NCI-H1694 (cell line): ENCODE results near the gene DUS1L.

Source experiments
- DNase-seq: peaks from one replicate; lab custom pipeline; 2025; lab: John Stamatoyannopoulos, UW

Gene DUS1L

GRCh38 chr17:82100502-82101298 lies 35.1 kb upstream of the DUS1L start:
- no peak for DNase-seq

GRCh38 chr17:82098939-82099763 lies 33.5 kb upstream of the DUS1L start:
- no peak for DNase-seq

DNA sequence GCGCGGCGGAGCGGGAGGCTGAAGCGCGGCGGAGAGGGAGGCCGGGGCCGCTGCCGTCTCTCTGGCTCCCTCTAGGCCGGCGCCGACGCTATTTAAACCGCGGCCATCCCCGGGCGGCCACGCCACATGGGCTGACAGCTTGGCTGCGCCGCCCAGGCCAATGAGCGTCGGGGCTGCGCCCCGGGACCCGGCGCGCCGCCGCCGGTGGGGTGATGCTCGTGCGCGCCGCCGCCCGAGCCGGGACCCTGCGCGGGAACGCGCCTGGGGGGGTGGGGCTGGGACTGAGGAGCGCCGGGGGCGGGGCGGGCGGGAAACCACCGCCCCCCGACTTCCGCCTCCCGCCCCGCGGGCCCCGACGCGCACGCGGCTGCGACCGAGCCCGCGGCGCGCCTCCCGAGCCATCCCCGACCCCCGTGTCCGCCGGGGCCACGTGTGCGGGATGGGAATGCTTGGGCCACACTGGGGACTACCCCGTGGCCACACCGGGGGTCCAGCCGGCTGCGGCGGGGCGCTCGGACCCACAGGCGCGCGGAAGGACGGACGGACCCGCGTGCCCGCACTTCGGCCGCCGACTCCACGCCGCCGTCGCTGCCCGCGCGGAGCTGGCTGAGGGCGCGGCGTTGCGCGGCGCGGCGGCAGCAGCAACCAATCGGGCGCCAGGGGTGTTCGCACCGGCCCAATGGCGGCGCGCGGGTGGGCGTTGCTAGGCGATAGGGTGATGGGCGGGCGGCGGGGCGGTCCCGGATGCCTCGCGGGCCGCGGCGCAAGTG lies 32.8 kb upstream of the DUS1L start, which contains the start of gene FASN:
TSS of gene FASN (minus strand) at position 68 of the 770 bp plus-strand sequence. CDS start 1,791 bp downstream, outside the sequence.
- peak; percentile 92 for DNase-seq

- DNase-seq: no peak
Observed at GRCh38 chr17:82097919-82098168, 32.2 kb upstream of the DUS1L start.

DNA sequence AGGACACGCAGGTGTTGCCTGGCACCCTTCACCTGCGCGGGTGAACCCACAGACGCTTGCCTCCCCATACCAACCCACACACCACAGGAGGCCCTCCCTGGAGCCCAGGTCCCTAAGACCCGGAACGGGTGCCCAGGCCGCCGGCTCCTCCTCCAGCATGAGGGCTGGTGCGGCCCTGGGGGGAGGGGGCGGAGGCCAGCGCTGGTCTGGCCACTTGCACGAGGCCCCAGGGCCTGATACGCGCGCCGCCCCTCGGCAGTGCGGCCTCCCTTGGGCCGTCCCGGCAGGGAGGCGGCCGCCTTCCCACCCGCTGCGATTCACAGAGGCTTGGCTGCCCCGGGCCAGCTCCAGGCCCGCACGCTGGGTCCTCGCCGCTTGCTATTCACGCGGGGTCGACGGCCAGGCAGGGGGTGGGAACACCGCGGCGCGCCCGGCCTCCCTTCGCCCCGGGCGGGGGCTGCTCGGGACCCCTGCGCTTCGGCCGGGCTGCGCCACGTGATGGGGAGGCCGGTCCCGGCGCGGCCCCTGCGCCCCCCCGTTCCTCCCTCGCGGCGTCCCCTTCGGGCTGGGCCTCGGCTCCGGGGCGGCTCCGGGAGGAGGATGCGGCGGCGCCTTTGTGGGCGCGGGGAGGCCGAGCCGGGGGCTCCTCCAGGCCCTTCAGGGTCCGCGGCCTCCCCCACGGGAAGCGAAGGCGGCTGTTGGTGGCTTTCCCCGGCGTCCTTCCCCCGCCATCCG lies 31.7 kb upstream of the DUS1L start:
- DNase-seq: no peak

DNA sequence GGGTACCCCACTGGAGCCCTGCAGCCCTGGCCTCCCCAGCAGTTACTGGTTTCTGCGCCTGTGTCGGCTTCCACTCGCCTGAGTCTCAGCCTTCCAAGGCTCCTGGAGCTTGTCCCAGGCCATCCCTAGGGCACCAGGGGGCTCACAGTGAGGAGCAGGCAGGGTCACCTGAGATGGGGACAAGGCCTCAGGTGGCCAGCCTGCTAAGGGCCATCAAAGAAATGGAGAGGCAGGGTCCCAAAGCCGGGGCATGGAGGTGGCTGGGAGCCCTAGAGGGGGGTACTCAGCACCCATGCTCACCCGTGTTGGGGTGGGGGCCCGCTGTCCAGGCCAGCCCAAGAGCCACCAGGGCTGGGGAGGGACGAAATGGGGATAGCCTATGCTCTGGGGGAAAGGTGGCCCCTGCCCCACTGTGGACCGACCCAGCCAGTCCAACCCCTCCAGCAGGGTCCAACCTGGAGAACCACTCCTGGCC lies 31.1 kb upstream of the DUS1L start:
- no peak for DNase-seq

DNA sequence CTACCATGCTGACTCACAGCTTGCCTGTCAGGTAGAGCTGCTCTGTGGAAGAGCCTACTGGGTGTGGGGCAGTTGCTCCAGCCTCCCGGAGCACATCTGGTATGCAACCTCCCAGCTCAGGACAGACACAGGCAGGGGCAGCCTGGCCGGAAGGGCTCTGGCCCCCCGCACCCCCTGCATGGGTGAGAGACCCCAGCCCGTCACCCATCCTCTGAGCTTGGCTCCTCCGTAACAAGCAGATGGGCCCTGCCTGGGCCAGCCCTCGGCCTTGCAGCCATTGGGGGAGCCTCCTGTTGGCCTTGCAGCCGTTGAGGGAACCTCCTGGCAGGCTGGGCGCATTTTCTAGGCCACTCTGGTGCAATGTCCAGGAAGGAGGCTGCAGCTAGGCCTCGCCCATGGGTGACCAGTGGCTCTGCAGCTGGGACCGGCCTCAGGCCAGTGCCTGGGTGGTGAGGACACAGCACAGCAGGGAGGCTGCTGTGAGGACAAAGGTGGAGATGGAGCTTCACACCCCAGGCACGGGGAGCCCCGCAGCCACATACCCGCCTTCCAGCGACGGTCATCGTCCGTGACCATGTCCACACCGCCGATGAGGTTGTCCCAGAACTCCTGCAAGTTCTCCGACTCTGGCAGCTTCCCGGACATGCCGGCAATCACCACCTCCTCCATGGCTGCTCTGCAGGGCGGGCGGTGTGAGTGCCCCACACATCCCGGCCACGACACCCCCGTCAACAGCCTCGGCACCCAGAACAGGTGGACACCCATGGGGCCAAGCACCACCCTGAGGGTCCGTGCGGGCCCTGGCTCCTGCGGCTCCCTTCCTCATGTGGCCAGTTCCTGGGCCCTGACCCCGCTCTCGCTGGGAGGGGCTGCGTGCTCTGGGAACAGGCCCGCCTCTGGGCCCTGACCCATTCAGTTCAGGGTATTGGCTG lies 30.4 kb upstream of the DUS1L start:
- DNase-seq: peak; percentile 73

DNA sequence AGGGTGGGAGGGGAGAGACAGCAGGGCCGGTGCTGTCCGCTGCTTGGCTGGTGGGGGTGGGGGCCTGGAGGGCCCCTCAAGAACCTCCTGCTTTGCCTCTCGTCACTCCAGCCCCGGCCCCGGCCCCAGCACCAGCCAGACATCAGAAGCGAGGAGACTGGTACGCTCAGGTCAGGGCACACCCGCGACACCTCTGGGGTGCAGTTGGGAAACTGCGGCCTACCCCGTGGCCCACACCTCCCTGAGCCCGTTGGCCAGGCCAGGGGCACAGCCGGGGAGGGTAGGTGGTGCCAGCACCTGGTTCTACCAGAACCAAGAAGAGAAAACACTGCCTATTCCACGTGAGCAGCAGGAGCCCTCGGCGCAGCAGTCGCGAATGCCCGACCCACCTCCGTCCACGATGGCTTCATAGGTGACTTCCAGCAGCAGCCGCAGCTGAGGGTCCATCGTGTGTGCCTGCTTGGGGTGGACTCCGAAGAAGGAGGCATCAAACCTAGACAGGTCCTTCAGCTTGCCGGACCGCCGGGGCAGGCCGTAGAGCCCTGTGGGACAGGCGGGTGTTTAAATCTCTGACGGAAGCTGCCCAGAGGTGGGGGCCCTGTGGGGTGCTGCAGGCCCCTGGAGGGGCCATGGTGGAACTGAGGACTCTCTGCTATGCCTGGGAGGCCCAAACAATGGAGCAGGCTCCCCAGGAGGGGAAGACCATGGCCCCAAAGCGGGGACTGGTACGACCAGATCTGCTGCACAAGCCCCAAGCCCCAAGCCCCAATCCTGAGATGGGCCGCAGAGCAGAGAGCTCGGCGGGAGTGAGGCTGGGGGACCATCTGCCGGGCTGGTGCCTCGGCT lies 29.6 kb upstream of the DUS1L start:
- no peak for DNase-seq

GRCh38 chr17:82092995-82093751 lies 27.6 kb upstream of the DUS1L start:
- DNase-seq: no peak

DNA sequence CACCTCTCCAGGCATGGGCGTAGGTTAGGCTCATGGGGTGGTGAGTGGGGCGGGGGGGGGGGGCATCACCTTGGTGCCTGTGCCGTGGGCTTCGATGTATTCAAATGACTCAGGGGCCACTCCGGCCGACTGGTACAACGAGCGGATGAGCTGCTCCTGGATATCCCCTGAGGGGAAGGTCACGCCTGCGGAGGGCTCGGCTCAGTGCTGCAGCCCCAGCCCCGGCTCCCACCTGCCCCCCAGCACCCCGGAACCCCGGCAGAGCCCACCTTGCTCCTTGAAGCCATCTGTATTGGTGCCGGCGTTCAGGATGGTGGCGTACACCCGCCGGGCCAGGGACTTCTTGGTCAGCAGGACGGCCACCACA lies 27.0 kb upstream of the DUS1L start:
- no peak for DNase-seq

DNA sequence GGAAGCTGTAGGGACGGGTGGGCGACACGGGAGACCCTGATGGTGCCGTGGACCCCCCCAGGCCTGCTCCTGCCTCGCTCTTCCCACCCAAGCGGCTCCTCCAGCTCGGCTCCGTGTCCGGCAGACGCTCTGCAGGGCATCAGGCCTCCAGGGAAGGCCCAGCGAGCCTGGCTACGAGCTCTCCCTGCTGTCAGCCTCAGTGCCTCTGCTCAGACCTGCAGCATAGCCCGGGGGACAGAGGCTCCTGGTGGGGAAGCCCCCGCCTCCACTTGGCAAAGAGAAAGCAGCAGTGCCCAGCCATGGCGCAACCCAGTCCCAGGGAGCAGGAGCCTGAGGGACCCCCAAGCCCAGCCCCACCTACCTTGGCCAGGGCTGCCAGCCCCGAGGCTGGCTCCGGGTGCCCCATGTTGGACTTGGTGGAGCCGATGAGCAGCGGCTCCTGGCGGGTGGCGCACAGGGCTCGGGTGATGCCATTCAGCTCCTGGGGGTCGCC lies 26.5 kb upstream of the DUS1L start:
- no peak for DNase-seq

GRCh38 chr17:82091264-82092066 lies 25.9 kb upstream of the DUS1L start:
- DNase-seq: no peak

GRCh38 chr17:82090549-82091263 lies 25.1 kb upstream of the DUS1L start:
- no peak for DNase-seq

GRCh38 chr17:82089723-82090548 lies 24.3 kb upstream of the DUS1L start:
- no peak for DNase-seq

GRCh38 chr17:82088838-82089722 lies 23.5 kb upstream of the DUS1L start:
- no peak for DNase-seq
